GM19025 (cell line): ENCODE results near the gene SDHAF4.
"Not testable (repeated sequence)": the region's sequence is repeated elsewhere in the genome, so short reads cannot be mapped to it uniquely, and the experiment has no call there.

Experiments used
- ATAC-seq: cut with Tn5 transposase; IDR thresholded peaks from one replicate; pipeline ENCODE4 v1.9.1; 2021; ENCODE audit warnings: mild to moderate bottlenecking, low read depth, moderate library complexity; ENCODE audit not compliant: unreplicated experiment

SDHAF4 gene

GRCh38 chr6:70566751-70567382, at the start of gene SDHAF4:
Gene SDHAF4 (plus strand): TSS chr6:70566930. CDS start chr6:70566941, 11 bp downstream.
- ATAC-seq: peak; percentile 100

DNA sequence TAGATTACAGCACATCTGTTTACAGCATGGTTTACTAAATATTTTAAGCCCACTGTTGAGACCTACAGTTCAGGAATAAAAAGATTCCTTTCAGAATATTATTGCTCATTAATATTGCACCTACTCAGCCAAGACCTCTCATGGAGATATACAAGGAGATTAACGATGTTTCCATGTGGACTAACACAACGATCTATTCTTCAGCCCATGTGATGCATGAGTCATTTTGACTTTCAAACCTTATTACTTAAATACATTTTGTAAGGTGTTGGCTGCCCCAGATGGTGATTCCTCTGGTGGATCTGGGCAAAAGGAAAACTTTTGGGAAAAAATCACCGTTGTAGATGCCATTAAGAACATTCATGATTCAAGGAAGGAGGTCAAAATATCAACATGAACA, 48.0 kb upstream of the SDHAF4 start:
- no peak for ATAC-seq

DNA sequence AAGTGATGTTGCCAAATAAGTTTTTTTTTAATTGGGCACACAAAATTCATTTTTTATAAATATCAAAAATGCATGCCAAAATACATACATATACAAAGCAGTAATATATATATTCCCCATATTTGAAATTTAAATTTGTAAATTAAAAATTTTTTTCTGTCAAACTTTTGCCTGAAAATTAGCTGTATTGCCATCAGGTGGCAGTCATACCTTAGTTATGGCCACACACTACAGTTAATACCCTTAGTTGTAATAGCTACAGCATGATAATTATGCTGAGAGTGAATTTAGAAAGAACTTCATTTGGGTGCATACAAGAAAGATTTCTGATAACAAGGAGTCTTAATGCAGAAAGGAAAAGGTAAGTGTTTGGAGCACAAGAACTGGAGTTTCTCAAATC, 46.2 kb upstream of the SDHAF4 start:
- ATAC-seq: no peak

DNA sequence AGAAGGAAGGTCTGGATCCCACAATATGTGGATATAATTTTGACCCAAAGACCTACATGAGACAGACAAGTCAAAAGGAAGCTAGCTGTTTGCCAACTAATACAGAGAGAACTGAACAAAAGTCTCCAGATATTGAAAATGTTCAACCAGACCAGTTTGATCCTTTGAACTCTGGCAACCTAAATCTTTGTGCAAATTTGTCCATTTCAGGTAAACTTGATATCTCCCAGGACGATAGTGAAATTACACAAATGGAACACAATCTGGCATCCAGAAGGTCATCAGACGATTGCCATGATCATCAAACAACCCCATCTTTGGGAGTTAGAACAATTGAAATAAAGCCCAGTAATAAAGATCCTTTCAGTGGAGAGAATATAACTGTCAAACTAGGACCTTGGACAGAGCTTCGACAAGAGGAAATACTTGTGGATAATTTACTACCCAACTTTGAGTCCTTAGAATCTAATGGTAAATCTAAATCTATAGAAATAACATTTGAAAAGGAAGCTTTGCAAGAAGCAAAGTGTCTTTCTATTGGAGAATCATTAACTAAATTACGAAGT, 41.9 kb upstream of the SDHAF4 start:
- no peak for ATAC-seq

- ATAC-seq: no peak
These were observed 39.5 kb upstream of the SDHAF4 start for GRCh38 chr6:70527071-70527737.

DNA sequence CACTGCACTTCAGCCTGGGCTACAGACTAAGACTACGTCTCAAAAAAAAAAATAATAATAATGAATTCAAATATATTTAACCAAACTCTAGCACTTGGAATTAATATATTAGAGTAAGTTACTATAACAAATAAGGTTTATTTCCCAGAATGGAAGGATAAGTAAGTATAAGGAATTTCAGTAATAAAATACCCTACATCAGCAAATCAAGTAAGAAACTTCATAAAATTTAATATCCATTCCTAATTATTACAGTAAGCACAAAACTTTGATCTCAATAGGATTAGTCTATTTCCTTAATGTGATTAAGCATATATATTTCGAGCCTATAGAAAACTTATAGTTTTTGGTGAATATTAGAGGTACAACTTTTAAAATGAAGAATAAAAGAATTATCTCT, 36.7 kb upstream of the SDHAF4 start:
- ATAC-seq: no peak

- ATAC-seq: no peak
These were observed 35.6 kb upstream of the SDHAF4 start for GRCh38 chr6:70531133-70531532.

GRCh38 chr6:70537266-70537665, 29.5 kb upstream of the SDHAF4 start:
- ATAC-seq: no peak

DNA sequence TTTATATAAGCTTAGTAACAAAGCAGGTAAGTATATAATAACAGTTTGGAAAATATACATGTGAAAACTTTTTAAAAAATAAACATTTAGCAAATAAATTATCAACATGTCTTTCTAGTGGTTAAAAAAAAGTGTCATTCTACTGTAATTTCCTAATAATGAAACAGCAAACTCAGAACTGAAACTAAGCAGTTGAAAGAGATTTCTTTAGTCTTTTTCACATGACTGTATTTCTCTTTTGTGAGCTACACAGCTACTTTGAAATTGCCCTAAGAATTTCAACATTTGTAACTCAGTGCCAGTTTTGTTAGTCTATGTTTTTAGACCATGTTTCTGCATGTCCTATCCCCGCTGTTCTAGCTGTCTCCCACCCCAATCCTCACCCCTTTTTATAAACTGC, 28.4 kb upstream of the SDHAF4 start:
- ATAC-seq: peak; percentile 55

DNA sequence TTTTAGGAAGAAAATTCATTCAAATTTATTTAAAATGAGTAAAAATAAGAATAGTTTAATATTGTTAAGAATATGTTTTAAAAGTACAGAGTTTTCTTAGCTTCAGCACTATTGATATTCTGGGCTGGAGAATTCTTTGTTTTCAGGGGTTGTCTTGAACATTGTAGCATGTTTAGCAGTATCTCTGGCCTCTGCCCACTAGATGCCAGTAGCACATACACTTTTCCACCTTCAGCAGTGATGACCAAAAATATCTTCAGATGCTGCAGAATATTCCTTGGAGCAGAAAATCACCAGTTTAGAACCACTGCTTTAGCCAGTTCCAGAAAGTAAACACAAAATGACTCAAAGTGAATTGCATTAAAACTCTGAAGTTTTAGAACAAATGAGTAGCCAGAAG, 19.4 kb upstream of the SDHAF4 start:
- no peak for ATAC-seq

- no peak for ATAC-seq
These were observed 18.8 kb upstream of the SDHAF4 start for GRCh38 chr6:70547905-70548304.

- no peak for ATAC-seq
These were observed 17.4 kb upstream of the SDHAF4 start for GRCh38 chr6:70549327-70549726.

DNA sequence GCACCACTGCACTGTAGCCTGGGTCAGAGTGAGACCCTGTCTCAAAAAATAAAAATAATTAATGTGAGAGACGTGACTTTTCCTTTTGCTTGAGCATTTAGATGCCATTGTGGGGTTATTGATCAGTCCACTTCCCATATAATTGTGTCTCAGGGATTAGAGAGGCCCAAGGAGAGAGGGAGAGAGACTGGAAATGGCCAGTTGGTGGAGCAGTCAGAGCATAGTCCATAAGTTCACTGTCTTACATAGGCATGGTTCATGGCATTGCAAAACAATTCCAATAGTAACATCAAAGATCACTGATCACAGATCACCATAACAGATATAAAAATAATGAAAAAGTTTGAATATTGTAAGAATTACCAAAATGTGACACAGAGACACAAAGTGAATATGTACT, 15.2 kb upstream of the SDHAF4 start:
- ATAC-seq: no peak

GRCh38 chr6:70552286-70552940, 14.3 kb upstream of the SDHAF4 start:
- not testable (repeated sequence) for ATAC-seq

DNA sequence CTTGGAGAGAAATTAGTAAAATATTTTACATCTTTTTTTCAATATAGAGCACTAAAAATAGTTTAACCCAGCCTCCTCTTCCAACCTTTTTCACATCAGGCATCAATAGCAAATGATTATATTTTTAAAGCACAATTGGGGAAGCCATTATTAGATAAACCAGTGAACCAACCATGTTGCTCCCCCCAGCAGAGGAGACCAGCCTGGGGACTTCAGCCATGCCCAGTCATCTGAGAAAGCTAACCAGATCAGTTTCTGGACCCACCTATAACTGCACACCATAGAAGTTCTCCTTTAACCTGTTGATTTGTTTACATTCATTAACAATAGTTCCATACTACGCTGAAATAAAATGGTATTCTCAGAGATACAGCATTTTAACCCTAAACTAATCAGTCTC, 13.8 kb upstream of the SDHAF4 start:
- no peak for ATAC-seq

GRCh38 chr6:70557998-70558397, 8.7 kb upstream of the SDHAF4 start:
- ATAC-seq: no peak

DNA sequence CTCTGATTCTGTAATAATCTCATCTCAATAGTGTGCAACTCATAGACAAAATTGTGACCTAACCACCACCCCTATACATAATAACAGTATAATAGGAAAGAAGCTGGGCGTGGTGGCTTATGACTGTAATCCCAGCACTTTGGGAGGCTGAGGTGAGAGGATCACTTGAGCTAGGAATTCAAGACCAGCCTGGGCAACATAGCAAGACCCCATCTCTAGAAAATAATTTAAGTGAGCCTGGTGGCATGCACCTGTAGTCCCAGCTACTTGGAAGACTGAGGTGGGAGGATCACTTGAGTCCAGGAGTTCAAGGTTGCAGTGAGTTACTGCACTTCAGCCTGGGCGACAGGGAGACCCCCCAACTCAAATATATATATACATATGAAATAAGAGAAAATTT, 4.3 kb upstream of the SDHAF4 start:
- not testable (repeated sequence) for ATAC-seq

DNA sequence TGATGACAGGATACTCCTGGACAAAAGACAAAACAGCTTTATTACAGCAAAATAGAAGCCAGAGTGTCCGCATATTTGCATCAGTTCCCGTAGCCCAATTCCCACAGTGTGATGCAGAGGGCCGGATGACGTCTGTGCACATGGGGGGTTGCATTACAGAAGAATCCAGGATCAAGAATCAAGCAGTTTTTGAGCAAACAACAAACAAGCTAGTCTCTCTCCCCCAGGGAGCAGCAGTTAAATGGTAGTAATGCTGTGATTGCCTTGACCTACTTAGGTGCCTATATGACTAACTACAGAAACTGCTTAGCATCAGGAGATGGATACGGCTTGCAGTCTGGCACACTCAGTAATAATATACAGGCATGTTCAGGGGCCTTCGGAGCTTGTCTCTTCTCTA, 3.2 kb upstream of the SDHAF4 start:
- ATAC-seq: no peak

DNA sequence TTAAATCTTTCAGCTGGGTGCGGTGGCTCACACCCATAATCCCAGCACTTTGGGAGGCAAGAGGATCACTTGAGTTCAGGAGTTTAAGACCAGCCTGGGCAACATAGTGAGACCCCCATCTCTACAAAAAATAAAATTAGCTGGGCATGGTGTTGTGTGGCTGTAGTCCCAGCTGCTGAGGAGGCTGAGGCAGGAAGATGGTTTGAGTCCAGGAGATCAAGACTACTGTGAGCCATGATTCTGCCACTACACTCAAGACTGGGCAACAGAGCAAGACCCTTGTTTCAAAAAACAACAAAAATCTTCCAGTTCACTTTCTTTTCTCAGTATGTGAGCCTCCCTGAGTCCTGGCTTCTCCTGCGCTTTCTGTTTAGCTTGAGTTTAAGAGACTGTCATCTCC, 7.9 kb downstream of the SDHAF4 start:
- no peak for ATAC-seq

DNA sequence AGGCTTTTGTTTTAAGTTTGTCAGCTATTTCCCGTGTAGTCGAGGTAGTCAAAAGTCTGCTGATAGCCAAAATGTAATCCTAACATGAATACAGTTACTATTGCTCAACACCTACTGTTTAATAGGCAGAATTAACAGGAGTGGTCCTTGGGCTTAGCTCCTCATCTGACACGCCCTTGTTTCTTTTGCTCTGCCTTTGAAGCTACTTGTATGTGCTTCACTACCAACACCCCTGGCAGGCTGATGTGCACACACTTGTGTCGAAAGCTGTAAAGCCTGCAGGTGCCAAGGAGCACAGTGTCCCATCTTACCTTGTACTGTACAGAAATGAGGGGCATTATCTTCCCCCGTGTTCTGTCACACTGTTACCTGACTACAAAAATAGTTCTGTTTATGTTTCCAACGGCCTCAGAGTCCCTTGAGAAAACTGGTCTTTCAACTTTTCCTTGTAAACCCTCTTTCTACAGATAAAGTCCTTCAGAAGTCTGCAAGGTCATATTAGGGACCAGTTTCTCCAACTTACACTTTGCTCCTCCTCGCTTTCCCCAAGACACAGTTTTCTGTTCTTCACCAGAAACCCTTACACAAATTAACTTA, 9.3 kb downstream of the SDHAF4 start:
- ATAC-seq: no peak

- ATAC-seq: peak; percentile 96
These were observed 19.4 kb downstream of the SDHAF4 start for GRCh38 chr6:70586114-70586513.
